GM12878 (cell line): ENCODE measurements around the gene IVL.

ENCODE experiments used
- CEBPB ChIP-seq, 2 experiments: fragments of 150-350 bp in 1 of 2; IDR thresholded peaks; 2 replicates each; pipeline ENCODE4 v1.6.1; 2012 to 2014; ENCODE audit warnings: low read depth in 2 of 2, low read length in 2 of 2, borderline replicate concordance in 1 of 2, inconsistent platforms in 1 of 2
- CTCF ChIP-seq, 3 experiments: IDR thresholded peaks in 2 of 3; conservative IDR thresholded peaks in 1 of 3; 2 replicates each; pipeline ENCODE4 v1.5.1; 2011; ENCODE audit warnings: low read depth in 3 of 3, low read length in 3 of 3, mild to moderate bottlenecking in 3 of 3, control low read depth in 2 of 3, moderate library complexity in 2 of 3, inconsistent platforms in 1 of 3, mixed read lengths in 1 of 3; ENCODE audit not compliant: control insufficient read depth in 2 of 3, insufficient read depth in 1 of 3; ENCODE audit errors: extremely low read depth in 1 of 3
- EZH2 ChIP-seq: IDR thresholded peaks from 2 replicates; pipeline ENCODE4 v1.6.1; 2012; ENCODE audit warnings: low read depth, mild to moderate bottlenecking, control low read depth, inconsistent platforms, low read length, borderline replicate concordance; ENCODE audit not compliant: control insufficient read depth
- HDAC6 ChIP-seq: fragments of 200-600 bp; sonication (generic); IDR thresholded peaks from one replicate; pipeline ENCODE4 v1.8.0; 2017; ENCODE audit warnings: antibody characterized with exemption; ENCODE audit not compliant: unreplicated experiment
- MYC ChIP-seq: IDR thresholded peaks from 2 replicates; pipeline ENCODE4 v1.6.1; 2011; ENCODE audit warnings: mild to moderate bottlenecking, low read length, moderate library complexity, inconsistent platforms; ENCODE audit not compliant: insufficient read depth, insufficient replicate concordance, insufficient read length, severe bottlenecking
- SIX5 ChIP-seq: IDR thresholded peaks from 2 replicates; pipeline ENCODE4 v1.6.1; 2011; ENCODE audit warnings: mild to moderate bottlenecking, low read depth, low read length, moderate library complexity; ENCODE audit not compliant: severe bottlenecking
- SMAD1 ChIP-seq: fragments of 450-650 bp; IDR thresholded peaks from 2 replicates; pipeline ENCODE4 v1.6.1; 2018; ENCODE audit warnings: mild to moderate bottlenecking, low read depth; ENCODE audit not compliant: partially characterized antibody
- SPI1 ChIP-seq: IDR thresholded peaks from 2 replicates; pipeline ENCODE4 v1.6.1; 2011; ENCODE audit warnings: low read depth, mild to moderate bottlenecking, low read length, moderate library complexity, borderline replicate concordance; ENCODE audit not compliant: insufficient read depth
- STAT3 ChIP-seq: IDR thresholded peaks from 2 replicates; pipeline ENCODE4 v1.6.1; 2011; ENCODE audit warnings: low read depth, low read length, improper control_type of control experiment
- TAF1 ChIP-seq: IDR thresholded peaks from 2 replicates; pipeline ENCODE4 v1.6.1; 2011; ENCODE audit warnings: mild to moderate bottlenecking, low read depth, low read length, borderline replicate concordance
- ZNF207 ChIP-seq: fragments of 450-650 bp; IDR thresholded peaks from 2 replicates; pipeline ENCODE4 v1.6.1; 2014; ENCODE audit warnings: antibody characterized with exemption, mild to moderate bottlenecking, borderline replicate concordance
- ZNF274 ChIP-seq: IDR thresholded peaks from one replicate; pipeline ENCODE4 v1.8.0; 2011; ENCODE audit not compliant: insufficient read length, insufficient read depth

- TF ChIP-seq CEBPB (IDR thresholded peaks at IDR 0.05; ENCODE audit: borderline replicate concordance in 1 of 2, low read depth in 2 of 2, low read length in 2 of 2) (no peak), MYC (no peak), SPI1 (no peak), CTCF (IDR thresholded peaks at IDR 0.05 in 2 of 3, conservative IDR thresholded peaks at IDR 0.05 in 1 of 3; ENCODE audit: control insufficient read depth in 2 of 3, extremely low read depth in 1 of 3, insufficient read depth in 1 of 3, low read depth in 3 of 3, low read length in 3 of 3) (no peak), STAT3 (no peak), SIX5 (no peak), HDAC6 (no peak), ZNF207 (no peak), EZH2 (no peak), TAF1 (no peak), SMAD1 (no peak), ZNF274 (no peak)
These were observed 47.0 kb upstream of the IVL start for GRCh38 chr1:152861374-152861773.
